CD4-positive, alpha-beta T cell (primary cell): ENCODE measurements around the gene ACSF2. TPM values are rescaled to one million over a fixed set of nuclear protein-coding genes. Genes with fewer than 3 reads are reported as not detected.
"Not testable (repeated sequence)": the region's sequence is repeated elsewhere in the genome, so short reads cannot be mapped to it uniquely, and the experiment has no call there.

Source experiments
- ATAC-seq: fragments of 200-7000 bp; cut with Tn5 transposase; one replicate; pipeline ENCODE4 v1.10.0; 2022; ENCODE audit warnings: mild to moderate bottlenecking; ENCODE audit not compliant: poor library complexity
- CTCF ChIA-PET: fragments of 350-600 bp; sonication (Branson Sonifier 250); formaldehyde crosslinking; loops from one replicate; lab custom pipeline; 2021; ENCODE audit warnings: antibody characterized with exemption, inconsistent platforms; lab: Charles Lee
- POLR2A ChIA-PET: fragments of 350-600 bp; sonication (Branson Sonifier 250); formaldehyde crosslinking; loops from one replicate; lab custom pipeline; 2021; ENCODE audit warnings: antibody characterized with exemption, inconsistent platforms; lab: Charles Lee
- DNase-seq, 14 experiments: peaks; one replicate each; pipeline ENCODE4 v3.0.0-alpha.2; 2013 to 2020; ENCODE audit warnings: mixed read lengths in 2 of 14
- H3K27ac ChIP-seq, 2 donors: one replicate each; pipeline versions ENCODE4 v1.5.1 to v1.7.0; 2013; ENCODE audit warnings: low read length in 2 of 2, low read depth in 1 of 2, mild to moderate bottlenecking in 1 of 2
- H3K27me3 ChIP-seq, 2 experiments: 1 replicate in 1 of 2; 2 replicates in 1 of 2; pipeline versions ENCODE4 v1.6.1 to v1.7.0; 2013; ENCODE audit warnings: low read length in 2 of 2, control low read depth in 1 of 2, mild to moderate bottlenecking in 1 of 2, moderate library complexity in 1 of 2; ENCODE audit not compliant: insufficient read depth in 2 of 2, control insufficient read depth in 1 of 2
- H3K36me3 ChIP-seq: one replicate; pipeline ENCODE4 v1.6.1; 2013; ENCODE audit warnings: low read length, control low read depth; ENCODE audit not compliant: insufficient read depth
- H3K4me1 ChIP-seq: one replicate; pipeline ENCODE4 v1.6.1; 2013; ENCODE audit warnings: low read length, control low read depth; ENCODE audit not compliant: insufficient read depth
- H3K4me3 ChIP-seq: one replicate; pipeline ENCODE4 v1.5.1; 2013; ENCODE audit warnings: mild to moderate bottlenecking, low read length, moderate library complexity
- H3K9me3 ChIP-seq, 2 experiments: 1 replicate in 1 of 2; 2 replicates in 1 of 2; pipeline versions ENCODE4 v1.6.1 to v1.7.0; 2013; ENCODE audit warnings: low read length in 2 of 2, mild to moderate bottlenecking in 2 of 2, control low read depth in 1 of 2, moderate library complexity in 1 of 2; ENCODE audit not compliant: control insufficient read depth in 1 of 2, insufficient read depth in 1 of 2
- H3K27ac Mint-ChIP-seq: one replicate; pipeline ENCODE4 v1.8.0; 2020; ENCODE audit warnings: mixed read lengths
- H3K27me3 Mint-ChIP-seq: one replicate; pipeline ENCODE4 v1.8.0; 2021; ENCODE audit warnings: mixed read lengths
- H3K36me3 Mint-ChIP-seq: one replicate; pipeline ENCODE4 v1.8.0; 2021; ENCODE audit warnings: low read depth, mixed read lengths
- H3K4me1 Mint-ChIP-seq: one replicate; pipeline ENCODE4 v1.8.0; 2021; ENCODE audit warnings: low read depth, mixed read lengths
- H3K4me3 Mint-ChIP-seq: one replicate; pipeline ENCODE4 v1.8.0; 2020; ENCODE audit warnings: mild to moderate bottlenecking, mixed read lengths
- H3K9me3 Mint-ChIP-seq: one replicate; pipeline ENCODE4 v1.8.0; 2020; ENCODE audit warnings: mixed read lengths
- intact Hi-C, 2 experiments: fragments of 100-400 bp; cut with DNase I in 1 of 2; cut with micrococcal nuclease in 1 of 2; formaldehyde crosslinking; loops; one replicate each; pipeline versions ENCODE4 v1.15.1 to v1.9.0; 2023 to 2025; cut with DNase I, micrococcal nuclease
- total RNA-seq, 174 experiments: library from RNA in 2 of 174; stranded (reverse) in 2 of 174; gene quantifications; one replicate each; pipeline ENCODE4 v1.2.3 and lab custom pipeline; 2021 to 2026
- TF ChIP-seq, protein P1 (sequence below): fragments of 200-600 bp; IDR thresholded peaks from one replicate; pipeline ENCODE4 v1.8.0; 2022; ENCODE audit warnings: antibody characterized with exemption, mild to moderate bottlenecking

ACSF2 gene
- total RNA-seq, 2 experiments from 2014 or later: 11.9 to 13.9 TPM

DNA sequence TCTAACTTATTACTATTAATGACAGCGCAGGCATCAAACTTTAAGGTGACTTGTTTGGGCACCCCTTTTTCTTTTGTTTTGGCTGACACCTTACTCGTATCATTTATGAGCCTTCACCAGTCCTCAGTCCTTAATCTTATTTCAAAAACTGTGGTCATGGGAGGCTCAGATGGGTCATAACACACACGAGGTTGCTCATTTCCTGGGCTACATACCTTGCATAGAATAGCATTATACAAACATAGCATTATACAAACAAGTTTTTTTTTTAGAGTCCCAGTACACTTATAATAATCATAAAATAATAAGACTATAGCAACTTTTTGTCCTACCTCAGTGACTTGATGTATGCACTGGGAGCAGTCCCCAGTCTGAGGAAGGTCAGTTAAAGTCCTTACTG is 11.2 kb upstream of the ACSF2 start:
- Histone ChIP-seq H3K4me1 (no peaks in the 10 kb centered on the region), H3K9me3 (peaks cover 4% of the 10 kb centered on the region in 2 experiments), H3K4me3 (no peak overlapping the region), H3K27ac (no peak overlapping the region), H3K36me3 (no peaks in the 10 kb centered on the region), H3K27me3 (no peaks in the 10 kb centered on the region)
- H3K9me3 Mint-ChIP-seq: peaks cover 2% of the 10 kb centered on the region
- no peaks in the 10 kb centered on the region for H3K36me3 Mint-ChIP-seq
- ChIA-PET POLR2A (no interaction called here), CTCF (no interaction called here)
- no peak for ATAC-seq
- H3K27ac Mint-ChIP-seq: no peak overlapping the region
- intact Hi-C loops: no loop called here
- no peak overlapping the region for H3K4me3 Mint-ChIP-seq
- DNase-seq: no peak
- no peaks in the 10 kb centered on the region for H3K4me1 Mint-ChIP-seq
- H3K27me3 Mint-ChIP-seq: peaks cover 4% of the 10 kb centered on the region
- TF ChIP-seq, protein P1, sequence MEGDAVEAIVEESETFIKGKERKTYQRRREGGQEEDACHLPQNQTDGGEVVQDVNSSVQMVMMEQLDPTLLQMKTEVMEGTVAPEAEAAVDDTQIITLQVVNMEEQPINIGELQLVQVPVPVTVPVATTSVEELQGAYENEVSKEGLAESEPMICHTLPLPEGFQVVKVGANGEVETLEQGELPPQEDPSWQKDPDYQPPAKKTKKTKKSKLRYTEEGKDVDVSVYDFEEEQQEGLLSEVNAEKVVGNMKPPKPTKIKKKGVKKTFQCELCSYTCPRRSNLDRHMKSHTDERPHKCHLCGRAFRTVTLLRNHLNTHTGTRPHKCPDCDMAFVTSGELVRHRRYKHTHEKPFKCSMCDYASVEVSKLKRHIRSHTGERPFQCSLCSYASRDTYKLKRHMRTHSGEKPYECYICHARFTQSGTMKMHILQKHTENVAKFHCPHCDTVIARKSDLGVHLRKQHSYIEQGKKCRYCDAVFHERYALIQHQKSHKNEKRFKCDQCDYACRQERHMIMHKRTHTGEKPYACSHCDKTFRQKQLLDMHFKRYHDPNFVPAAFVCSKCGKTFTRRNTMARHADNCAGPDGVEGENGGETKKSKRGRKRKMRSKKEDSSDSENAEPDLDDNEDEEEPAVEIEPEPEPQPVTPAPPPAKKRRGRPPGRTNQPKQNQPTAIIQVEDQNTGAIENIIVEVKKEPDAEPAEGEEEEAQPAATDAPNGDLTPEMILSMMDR: no peak

DNA sequence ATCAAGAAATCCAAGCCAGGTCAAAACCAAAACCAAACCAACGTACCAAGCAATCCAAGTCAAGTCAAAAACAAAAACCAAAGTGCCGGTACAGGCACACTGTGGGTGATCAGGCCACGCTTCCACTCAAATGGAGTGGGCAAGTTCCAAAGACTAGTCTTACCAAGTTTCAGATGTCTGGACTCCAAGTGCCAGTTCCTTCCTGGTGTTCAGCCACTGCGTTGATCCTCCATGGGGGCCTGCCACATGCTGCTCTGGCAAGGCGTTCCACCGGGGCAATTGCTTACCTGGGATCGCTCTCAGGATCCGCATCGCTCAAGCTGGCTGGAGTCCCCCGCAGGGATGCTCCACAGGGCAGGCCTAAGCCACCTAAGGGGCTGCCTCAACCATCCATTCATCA is 6.4 kb upstream of the ACSF2 start:
- H3K27ac Mint-ChIP-seq, H3K36me3 Mint-ChIP-seq, intact Hi-C loops, DNase-seq, H3K27me3 Mint-ChIP-seq, H3K27ac ChIP-seq, ATAC-seq, H3K27me3 ChIP-seq, H3K9me3 Mint-ChIP-seq, CTCF ChIA-PET, H3K4me3 ChIP-seq, H3K36me3 ChIP-seq, H3K9me3 ChIP-seq: not testable (repeated sequence)
- Mint-ChIP-seq H3K4me3 (peak overlapping the region; percentile 65), H3K4me1 (peaks cover 19% of the 10 kb centered on the region)
- POLR2A ChIA-PET: interaction anchor here (2.7 kb wide), 1 partner anchor 22 kb away, joined by 16 read pairs; the partner anchor contains the start of gene LRRC59
- H3K4me1 ChIP-seq: peaks cover 10% of the 10 kb centered on the region

DNA sequence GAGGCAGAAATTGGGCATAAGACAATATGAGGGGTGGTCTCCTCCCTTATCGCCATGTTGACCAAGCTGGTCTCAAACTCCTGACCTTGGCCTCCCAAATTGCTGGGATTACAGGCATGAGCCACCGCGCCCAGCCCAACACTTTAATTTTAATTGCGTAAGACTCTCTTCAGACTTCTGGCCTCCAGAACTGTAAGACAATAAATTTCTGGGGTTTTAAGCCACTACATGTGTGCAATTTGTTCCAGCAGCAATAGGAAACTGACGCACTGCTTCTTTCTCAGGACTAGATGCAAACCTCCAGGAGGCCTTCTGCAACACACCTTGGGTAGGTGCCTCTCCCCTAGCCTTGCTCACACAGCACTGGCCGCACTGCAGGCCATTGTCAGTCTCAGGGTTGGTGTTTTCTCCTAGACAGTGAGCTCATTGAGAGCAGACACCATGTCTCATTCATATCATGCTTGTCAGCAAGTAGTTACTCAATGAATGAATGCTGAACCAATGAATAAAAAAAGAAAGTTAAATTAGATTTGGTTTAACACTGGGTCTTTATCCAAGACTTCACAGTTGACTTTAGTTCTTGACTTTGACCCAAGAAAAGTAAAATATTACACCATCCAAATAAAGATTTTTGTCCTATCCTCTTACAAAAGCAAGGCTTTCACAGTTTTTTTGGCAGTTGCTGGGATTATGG is 5.5 kb upstream of the ACSF2 start:
- Mint-ChIP-seq H3K27me3 (no peaks in the 10 kb centered on the region), H3K4me1 (peaks cover 26% of the 10 kb centered on the region), H3K9me3 (peaks cover 2% of the 10 kb centered on the region), H3K27ac (peak overlapping the region; percentile 91), H3K4me3 (peak overlapping the region; percentile 20), H3K36me3 (peaks cover 5% of the 10 kb centered on the region)
- no peak for DNase-seq
- intact Hi-C loops: loop anchor here in 1 of 2 experiments (5.0 kb wide), 1 partner anchor 137 kb away; no protein-coding TSS in a partner anchor
- ATAC-seq: no peak
- no peak overlapping the region for H3K4me3 ChIP-seq
- ChIA-PET CTCF (interaction anchor here (1.1 to 2.1 kb wide), 2 partner anchors 23 to 30 kb away, joined by 4 to 14 read pairs; partner anchors contain the start of gene LRRC59), POLR2A (interaction anchor here (2.7 kb wide), 1 partner anchor 23 kb away, joined by 16 read pairs; the partner anchor contains the start of gene LRRC59)
- H3K27ac ChIP-seq: peak overlapping the region in 1 of 2 donors; percentile 71
- TF ChIP-seq, protein P1: no peak
- peaks cover 4% of the 10 kb centered on the region in 2 experiments for H3K9me3 ChIP-seq
- no peaks in the 10 kb centered on the region for H3K36me3 ChIP-seq
- H3K27me3 ChIP-seq: no peaks in the 10 kb centered on the region
- H3K4me1 ChIP-seq: peaks cover 19% of the 10 kb centered on the region
